GM21447 (cell line): ENCODE measurements around the gene ADGRF3.
"Not testable (repeated sequence)": the region's sequence is repeated elsewhere in the genome, so short reads cannot be mapped to it uniquely, and the experiment has no call there.

Experiments
- ATAC-seq: cut with Tn5 transposase; IDR thresholded peaks from one replicate; pipeline ENCODE4 v1.9.1; 2021; ENCODE audit not compliant: unreplicated experiment

ADGRF3 gene

GRCh38 chr2:26281226-26281625 is 65.4 kb downstream of the ADGRF3 start:
- ATAC-seq: no peak

DNA sequence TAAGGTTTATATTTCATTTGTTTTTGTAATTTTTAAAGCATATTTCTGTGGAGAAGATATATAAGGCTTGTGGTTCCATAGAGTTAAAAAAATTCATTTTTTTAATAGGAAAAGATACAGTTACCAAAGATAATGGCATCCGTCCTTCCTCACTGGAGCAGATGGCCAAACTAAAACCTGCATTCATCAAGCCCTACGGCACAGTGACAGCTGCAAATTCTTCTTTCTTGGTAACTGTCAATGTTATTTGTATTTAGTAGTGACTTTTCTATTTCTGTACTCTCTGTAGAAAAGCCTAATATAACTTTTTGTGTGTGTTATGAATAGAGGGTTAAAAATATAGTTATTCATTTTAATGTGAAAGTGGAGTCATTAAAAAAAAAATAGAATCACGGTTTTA is 66.7 kb downstream of the ADGRF3 start:
- ATAC-seq: no peak

DNA sequence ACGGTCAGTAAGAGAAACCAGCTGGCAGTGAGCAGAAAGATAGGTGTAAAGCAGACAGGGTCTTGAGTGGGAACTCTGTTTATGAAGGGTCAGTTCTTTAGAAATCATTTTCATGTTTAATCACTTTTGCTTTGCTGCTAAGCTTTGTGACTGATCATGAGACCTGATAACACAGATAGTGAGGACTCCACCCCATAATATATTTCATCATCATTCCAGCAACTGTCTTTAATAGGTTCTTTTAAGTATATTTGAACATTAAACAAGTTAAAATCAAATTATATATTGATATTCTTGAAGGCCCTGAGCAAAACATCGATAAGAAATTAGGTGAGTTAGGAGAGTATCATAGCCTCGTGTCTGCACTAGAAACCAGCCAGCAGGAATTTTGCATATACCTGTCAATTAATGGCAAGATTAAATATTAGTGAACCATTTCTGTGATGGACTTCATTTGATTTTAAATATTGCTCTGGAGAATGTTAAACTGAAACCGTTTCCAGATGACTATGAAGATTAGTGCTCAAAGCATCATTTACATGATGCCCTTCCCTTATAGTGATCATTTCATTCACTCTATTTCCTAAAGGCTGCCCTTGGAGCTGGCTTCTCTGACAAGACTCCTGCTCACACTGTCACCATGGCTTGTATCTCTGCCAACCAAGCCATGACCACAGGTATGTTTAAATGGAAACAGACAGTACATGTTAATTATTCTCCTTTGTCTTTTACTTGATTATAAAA is 69.9 kb downstream of the ADGRF3 start:
- ATAC-seq: no peak

DNA sequence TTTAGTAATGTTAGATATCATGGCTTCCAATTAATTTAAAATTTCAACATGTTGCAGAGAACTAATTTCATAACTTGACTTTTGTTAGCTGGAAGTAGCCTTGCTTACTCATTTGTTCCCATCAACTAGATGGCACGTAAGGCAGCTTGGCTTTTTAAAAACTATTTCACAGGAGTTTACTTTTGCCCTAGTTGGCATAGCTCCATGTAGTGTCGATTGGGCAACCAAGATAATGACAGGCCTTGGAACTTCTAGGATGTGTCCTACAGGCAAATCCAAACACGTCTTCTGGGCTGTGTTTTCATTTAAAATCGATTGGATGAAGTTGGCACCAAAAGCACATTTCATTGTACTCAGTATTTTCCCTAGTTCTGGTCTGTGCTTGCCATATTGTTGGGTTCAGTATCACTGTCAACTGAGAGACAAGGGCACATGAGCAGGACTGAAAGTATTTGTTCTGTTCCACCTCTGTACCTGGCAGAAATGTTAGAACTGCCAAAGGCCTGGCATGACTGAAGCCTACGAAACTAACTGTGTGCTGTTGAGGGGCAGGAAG is 72.5 kb downstream of the ADGRF3 start:
- no peak for ATAC-seq

DNA sequence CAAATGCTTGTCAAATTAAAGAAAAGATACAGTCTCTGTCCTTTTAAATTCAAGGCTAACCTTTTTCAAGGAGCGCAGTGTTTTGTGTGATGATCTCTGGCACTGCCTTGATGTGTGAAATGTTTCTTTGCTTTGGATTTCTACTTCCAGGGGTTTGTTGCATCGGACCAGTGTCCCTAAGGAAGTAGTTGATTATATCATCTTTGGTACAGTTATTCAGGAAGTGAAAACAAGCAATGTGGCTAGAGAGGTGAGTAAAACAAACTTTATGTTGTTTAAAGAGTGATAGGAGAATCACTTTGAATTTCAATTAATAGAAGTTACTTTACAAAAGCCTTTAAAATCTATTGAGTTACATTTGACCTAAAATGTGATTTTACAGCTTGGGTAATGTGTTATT is 73.1 kb downstream of the ADGRF3 start:
- ATAC-seq: no peak

DNA sequence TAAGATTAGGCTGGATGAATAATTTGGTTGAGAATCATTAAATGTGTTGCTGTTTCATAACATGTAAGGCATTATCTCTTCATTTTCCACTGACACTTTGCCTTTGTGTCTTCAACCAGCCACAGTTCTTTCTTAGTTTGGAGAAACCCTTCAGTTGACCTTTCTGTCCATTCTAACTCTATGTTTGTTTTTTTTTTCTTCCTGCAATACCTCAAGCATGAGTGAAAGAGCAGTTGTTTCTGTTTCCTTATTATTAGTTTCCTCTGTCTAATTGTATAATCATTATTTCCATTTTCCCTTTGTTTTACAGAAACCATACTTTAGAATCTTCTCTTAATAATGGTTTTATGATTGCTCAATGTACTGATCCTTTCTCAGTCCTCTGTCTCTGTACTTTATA is 76.2 kb downstream of the ADGRF3 start:
- ATAC-seq: peak; percentile 57

DNA sequence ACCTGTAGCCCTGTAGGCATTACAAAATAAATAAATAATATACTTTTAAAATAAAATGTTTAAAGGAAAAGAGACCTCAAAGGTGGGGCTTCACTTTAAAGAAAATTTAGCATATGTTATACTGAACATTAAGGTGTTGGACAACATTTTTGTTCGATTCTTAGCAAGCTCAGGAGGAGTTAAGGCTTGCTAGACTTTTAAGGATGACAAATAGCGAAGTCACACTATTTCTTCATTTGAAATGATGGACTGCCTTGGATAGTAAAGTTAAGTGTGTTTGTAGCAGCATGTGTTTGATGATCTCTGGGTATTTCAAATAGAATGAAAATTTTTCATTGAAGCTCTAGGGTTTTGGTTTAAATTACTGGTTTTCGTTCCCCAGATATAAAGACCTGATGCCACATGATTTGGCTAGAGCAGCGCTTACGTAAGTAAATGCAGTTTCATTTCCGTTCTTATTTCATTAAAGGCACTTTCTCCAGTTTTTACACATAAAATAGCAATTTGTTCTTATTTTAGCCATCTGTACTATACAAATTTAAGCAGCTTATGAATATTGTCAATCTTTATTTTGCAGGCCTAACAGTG is 76.9 kb downstream of the ADGRF3 start:
- peak; percentile 36 for ATAC-seq

DNA sequence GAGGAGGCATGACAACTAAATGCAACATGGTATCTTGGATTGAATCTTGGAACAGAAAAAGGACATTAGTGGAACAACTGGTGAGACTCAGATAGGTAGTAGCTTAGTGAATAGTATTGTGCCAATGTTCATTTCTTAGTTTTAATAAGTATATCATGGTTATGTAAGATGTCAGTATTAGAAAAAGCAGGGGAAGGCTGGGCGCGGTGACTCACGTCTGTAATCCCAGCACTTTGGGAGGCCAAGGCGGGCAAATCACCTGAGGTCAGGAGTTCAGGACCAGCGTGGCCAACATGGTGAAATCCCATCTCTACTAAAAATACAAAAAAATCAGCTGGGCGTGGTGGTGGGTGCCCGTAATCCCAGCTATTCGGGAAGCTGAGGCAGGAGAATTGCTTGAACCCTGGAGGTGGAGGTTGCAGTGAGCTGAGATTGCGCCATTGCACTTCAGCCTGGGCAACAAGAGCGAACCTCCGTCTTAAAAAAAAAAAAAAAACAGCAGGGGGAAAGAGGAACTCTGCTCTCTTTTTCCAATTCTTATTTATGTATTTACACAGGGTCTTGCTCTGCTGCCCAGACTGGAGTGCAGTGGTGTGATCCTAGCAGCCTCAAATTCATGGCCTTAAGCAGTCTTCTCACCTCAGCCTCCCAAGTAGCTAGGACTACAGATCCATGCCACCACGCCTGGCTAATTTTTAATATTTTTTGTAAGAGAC is 77.8 kb downstream of the ADGRF3 start:
- not testable (repeated sequence) for ATAC-seq

DNA sequence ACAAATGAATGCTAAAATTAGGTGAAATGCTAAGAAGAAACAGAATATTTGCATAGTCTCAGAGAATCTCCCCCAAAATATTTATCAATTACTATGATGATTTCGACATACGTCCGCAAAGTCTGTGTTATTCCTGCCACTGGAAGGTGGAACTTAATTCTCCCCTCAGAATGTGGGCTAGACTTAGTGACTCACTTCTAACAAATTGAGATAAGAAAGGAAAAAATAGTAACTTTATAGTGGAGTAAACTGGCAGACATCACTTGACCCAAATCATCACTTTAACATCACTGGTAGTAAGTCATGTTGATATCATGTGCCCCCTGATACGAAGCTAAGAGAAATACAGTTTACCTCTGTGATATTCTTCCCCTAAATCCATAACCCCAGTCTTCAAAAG is 78.4 kb downstream of the ADGRF3 start:
- no peak for ATAC-seq

- not testable (repeated sequence) for ATAC-seq
Observed at GRCh38 chr2:26258836-26259235, 87.8 kb downstream of the ADGRF3 start.
